ENCODE measurements around the gene RPL35A. TPM values are rescaled to one million over a fixed set of nuclear protein-coding genes. Genes with fewer than 3 reads are reported as not detected.

Gene RPL35A
- total RNA-seq, 1 donor from 2014 or later = 1,132 TPM

DNA sequence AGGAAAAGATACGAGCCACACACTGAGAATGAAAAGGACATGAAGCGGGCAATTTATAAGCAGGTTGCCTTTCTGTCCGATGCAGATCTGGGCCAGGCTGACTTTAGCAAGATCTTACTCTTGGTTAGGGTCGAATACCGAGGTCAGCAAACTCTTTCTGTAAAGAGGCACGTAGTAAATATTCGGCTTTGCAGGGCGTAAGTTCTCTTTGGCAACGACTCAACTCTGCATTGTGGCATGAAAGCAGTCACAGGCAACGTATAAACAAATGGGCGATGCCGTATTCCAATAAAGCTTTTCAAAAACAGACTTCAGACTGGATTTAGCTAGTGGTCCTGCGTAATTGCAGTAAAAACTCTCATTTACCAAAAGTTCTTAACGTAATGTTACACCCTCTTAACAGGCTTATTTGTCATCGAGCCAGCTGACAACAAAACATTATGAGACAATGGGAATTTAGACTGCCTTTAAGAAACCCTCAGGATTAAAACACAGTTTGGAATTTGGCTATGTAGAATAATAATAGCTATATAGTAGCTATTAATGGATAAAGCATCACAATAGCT is 13.1 kb upstream of the RPL35A start:
- no peaks in the 10 kb centered on the region for H3K36me3 Mint-ChIP-seq (ENCODE audit: insufficient read depth)
- no peak overlapping the region for H3K27ac Mint-ChIP-seq
- H3K4me3 Mint-ChIP-seq (ENCODE audit: low read depth) = no peak overlapping the region
- no peak for DNase-seq (ENCODE audit: low spot score, unreplicated experiment)
- no peaks in the 10 kb centered on the region for H3K9me3 Mint-ChIP-seq (ENCODE audit: low read depth)
- H3K27me3 Mint-ChIP-seq = no peaks in the 10 kb centered on the region
- H3K4me1 Mint-ChIP-seq (ENCODE audit: low read depth) = no peaks in the 10 kb centered on the region
- TF ChIP-seq, protein P1, sequence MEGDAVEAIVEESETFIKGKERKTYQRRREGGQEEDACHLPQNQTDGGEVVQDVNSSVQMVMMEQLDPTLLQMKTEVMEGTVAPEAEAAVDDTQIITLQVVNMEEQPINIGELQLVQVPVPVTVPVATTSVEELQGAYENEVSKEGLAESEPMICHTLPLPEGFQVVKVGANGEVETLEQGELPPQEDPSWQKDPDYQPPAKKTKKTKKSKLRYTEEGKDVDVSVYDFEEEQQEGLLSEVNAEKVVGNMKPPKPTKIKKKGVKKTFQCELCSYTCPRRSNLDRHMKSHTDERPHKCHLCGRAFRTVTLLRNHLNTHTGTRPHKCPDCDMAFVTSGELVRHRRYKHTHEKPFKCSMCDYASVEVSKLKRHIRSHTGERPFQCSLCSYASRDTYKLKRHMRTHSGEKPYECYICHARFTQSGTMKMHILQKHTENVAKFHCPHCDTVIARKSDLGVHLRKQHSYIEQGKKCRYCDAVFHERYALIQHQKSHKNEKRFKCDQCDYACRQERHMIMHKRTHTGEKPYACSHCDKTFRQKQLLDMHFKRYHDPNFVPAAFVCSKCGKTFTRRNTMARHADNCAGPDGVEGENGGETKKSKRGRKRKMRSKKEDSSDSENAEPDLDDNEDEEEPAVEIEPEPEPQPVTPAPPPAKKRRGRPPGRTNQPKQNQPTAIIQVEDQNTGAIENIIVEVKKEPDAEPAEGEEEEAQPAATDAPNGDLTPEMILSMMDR (IDR thresholded peaks at IDR 0.05; ENCODE audit: unreplicated experiment) = no peak

DNA sequence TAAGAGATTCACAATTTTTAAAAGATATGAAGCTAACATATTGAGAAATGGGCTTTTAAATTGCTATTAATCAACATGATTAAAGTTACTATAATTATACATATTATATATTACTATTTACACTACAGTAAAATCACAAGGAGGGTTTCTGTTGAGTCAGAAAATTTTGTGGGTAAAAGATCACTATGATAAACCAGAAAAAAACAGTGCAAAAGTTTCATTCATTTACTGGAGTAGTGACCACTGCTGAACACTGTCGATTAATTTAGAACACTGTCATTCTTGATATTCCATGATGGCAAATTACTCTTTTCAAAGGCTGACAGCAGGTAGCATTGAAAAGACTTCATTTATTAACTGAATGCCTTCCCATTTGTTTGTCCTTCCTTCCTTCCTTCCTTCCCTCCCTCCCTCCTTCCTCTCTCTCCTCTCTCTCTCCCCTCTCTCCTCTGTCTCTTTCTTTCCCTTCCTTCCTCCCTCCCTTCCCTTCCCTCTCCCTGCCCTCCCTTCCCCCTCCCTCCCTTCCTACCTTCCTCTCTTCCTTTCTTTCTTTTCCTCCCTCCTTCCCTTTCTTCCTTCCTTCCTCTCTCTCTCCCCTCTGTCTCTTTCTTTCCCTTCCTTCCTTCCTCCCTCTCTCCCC is 9.1 kb upstream of the RPL35A start:
- Mint-ChIP-seq H3K4me1 (ENCODE audit: low read depth) (no peaks in the 10 kb centered on the region), H3K27me3 (no peaks in the 10 kb centered on the region), H3K36me3 (ENCODE audit: insufficient read depth) (no peaks in the 10 kb centered on the region), H3K9me3 (ENCODE audit: low read depth) (no peaks in the 10 kb centered on the region), H3K27ac (no peak overlapping the region), H3K4me3 (ENCODE audit: low read depth) (no peak overlapping the region)
- TF ChIP-seq, protein P1 (IDR thresholded peaks at IDR 0.05; ENCODE audit: unreplicated experiment) = no peak
- DNase-seq (ENCODE audit: low spot score, unreplicated experiment) = no peak

DNA sequence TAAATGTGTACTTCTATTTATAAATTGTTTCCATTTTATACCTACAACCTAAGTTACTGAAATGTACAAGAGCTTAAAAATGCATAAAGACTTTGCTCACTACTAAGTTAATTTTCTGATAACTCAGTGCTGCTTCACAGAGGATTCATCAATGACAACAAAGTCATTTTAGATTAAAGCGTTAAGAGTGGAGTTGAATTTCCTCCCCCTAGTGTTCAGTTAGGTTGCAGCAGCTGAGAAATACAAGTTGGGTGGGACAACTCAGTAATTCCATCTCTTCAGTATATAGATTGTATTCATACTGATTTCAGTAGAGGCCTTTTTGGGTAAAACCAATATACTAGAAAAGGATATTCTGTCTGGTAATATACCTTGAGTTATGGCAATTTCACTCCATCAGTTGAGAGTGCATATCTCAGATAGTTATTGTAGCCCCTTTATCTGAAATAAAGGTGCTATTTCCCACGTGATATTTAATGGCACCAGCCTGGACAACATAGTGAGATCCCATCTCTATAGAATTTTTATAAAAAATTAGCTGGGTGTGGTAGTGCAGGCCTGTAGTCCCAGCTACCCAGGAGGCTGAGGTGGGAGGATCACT is 6.9 kb upstream of the RPL35A start:
- no peaks in the 10 kb centered on the region for H3K9me3 Mint-ChIP-seq (ENCODE audit: low read depth)
- H3K27ac Mint-ChIP-seq = no peak overlapping the region
- no peaks in the 10 kb centered on the region for H3K36me3 Mint-ChIP-seq (ENCODE audit: insufficient read depth)
- no peak for DNase-seq (ENCODE audit: low spot score, unreplicated experiment)
- TF ChIP-seq, protein P1 (IDR thresholded peaks at IDR 0.05; ENCODE audit: unreplicated experiment) = peak; percentile 75
- no peaks in the 10 kb centered on the region for H3K27me3 Mint-ChIP-seq
- H3K4me3 Mint-ChIP-seq (ENCODE audit: low read depth) = no peak overlapping the region
- no peaks in the 10 kb centered on the region for H3K4me1 Mint-ChIP-seq (ENCODE audit: low read depth)

DNA sequence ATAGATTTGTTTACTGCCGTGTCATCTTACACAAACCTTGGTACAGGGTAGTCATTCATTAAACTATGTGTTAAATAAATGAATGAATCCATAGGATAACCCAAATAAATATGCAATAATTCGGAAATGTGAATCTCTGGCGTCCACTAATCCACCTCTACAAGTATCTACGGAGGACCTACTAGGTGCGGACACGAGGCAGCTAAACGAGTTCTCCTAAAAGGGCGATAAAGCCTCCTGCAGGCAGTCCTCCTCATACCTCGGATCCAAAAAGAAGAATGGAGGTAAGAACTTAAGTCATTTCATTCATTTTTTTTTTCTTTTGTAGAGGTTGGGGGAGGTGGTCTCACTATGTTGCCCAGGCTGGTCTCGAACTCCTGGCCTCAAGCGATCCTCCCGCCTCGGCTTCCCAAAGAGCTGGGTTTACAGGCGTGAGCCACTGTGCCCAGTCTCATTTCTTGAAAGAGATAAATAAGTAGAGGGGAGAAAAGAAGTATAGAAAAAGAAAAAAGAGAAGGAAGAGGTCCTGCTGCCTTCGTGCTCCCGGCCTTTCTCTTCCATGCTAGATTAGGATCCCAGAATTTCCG is 706 bp upstream of the RPL35A start:
- Mint-ChIP-seq H3K4me1 (ENCODE audit: low read depth) (peaks cover 23% of the 10 kb centered on the region), H3K4me3 (ENCODE audit: low read depth) (peak overlapping the region; percentile 98), H3K9me3 (ENCODE audit: low read depth) (no peaks in the 10 kb centered on the region), H3K27me3 (no peaks in the 10 kb centered on the region), H3K27ac (peak overlapping the region; percentile 100), H3K36me3 (ENCODE audit: insufficient read depth) (peaks cover 18% of the 10 kb centered on the region)
- TF ChIP-seq, protein P1 (IDR thresholded peaks at IDR 0.05; ENCODE audit: unreplicated experiment) = no peak
- DNase-seq (ENCODE audit: low spot score, unreplicated experiment) = no peak

DNA sequence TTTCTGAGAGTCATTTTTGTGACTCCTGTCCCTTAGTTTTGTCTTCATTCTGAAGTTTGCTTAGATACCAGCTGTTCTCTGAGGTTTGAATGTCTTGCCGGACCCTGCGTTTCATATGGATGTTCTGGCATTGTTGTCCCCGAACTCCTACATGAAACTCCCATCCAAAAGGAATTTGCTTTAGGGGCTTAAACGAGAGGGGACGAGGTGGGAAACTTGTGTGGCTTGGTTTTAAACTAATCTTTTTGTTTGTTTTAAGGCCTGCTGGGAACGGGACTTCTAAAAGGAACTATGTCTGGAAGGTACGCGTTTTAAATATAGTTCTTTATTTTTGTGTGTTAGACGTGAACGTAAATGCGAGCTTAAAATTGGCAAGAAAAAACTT is 679 bp downstream of the RPL35A start:
- peak overlapping the region; percentile 100 for H3K27ac Mint-ChIP-seq
- TF ChIP-seq, protein P1 (IDR thresholded peaks at IDR 0.05; ENCODE audit: unreplicated experiment) = no peak
- DNase-seq (ENCODE audit: low spot score, unreplicated experiment) = no peak
- H3K4me3 Mint-ChIP-seq (ENCODE audit: low read depth) = peak overlapping the region; percentile 98
- no peaks in the 10 kb centered on the region for H3K27me3 Mint-ChIP-seq
- peaks cover 24% of the 10 kb centered on the region for H3K36me3 Mint-ChIP-seq (ENCODE audit: insufficient read depth)
- H3K9me3 Mint-ChIP-seq (ENCODE audit: low read depth) = no peaks in the 10 kb centered on the region
- peaks cover 23% of the 10 kb centered on the region for H3K4me1 Mint-ChIP-seq (ENCODE audit: low read depth)
